AG10803 (cell line): ENCODE measurements around the gene ATP1A2.

Experiments used
- DNase-seq: peaks from one replicate; pipeline ENCODE4 v3.0.0; 2010; ENCODE audit warnings: low read depth
- H3K4me3 ChIP-seq: 2 replicates; pipeline ENCODE4 v1.5.1; 2011; ENCODE audit warnings: mild to moderate bottlenecking, low read length, control low read depth
- CTCF ChIP-seq: conservative IDR thresholded peaks from 2 replicates; pipeline ENCODE4 v1.5.1; 2011; ENCODE audit warnings: mild to moderate bottlenecking, low read length, control low read depth, inconsistent platforms

ATP1A2 gene

GRCh38 chr1:160188341-160188740 is 72.8 kb downstream of the ATP1A2 start:
- no peak for TF ChIP-seq CTCF
- no peak for DNase-seq
- H3K4me3 ChIP-seq: no peak overlapping the region

GRCh38 chr1:160189649-160190625 is 74.4 kb downstream of the ATP1A2 start, which contains the start of gene CASQ1:
TSS of gene CASQ1 (plus strand) at chr1:160190575. CDS start at chr1:160190752, 177 bp downstream.
- no peak within 1 kb of the TSS for H3K4me3 ChIP-seq
- DNase-seq: no peak
- TF ChIP-seq CTCF: no peak

- H3K4me3 ChIP-seq: no peak overlapping the region
- DNase-seq: no peak
- no peak for TF ChIP-seq CTCF
These were observed 76.2 kb downstream of the ATP1A2 start for GRCh38 chr1:160191756-160192155.

- no peak for TF ChIP-seq CTCF
- H3K4me3 ChIP-seq: no peak overlapping the region
- DNase-seq: no peak
These were observed 76.7 kb downstream of the ATP1A2 start for GRCh38 chr1:160192234-160192633.
